Activated CD4-positive, CD25-positive, alpha-beta regulatory T cell treated with anti-CD3 and anti-CD28 coated beads, Interleukin-2, amount 50 U/mL, for 16 hours (primary cell): ENCODE data around the gene SYCP3.
"Not testable (repeated sequence)": the region's sequence is repeated elsewhere in the genome, so short reads cannot be mapped to it uniquely, and the experiment has no call there.

Experiments
- DNase-seq: peaks from one replicate; pipeline ENCODE4 v3.0.0-alpha.2; 2020; ENCODE audit warnings: low read depth, low spot score

SYCP3 gene

DNA sequence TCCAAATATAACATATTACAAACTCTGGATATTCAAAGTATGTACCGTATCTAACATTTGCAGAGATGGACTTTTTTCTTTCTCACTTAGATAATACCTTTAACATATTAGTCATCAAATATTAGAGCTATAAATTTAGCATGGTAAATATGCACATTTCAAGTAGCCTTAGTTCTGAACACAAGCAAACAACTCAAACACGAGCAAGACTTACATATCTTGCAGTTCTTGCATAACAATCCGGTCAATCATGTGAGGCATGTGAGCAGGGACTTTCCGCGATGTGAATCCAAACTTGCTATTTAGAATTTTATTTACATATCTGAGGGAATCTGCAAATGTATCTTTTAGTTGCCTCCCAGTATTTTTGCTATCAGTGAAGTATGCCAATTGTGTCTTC, 22.1 kb upstream of the SYCP3 start:
- no peak for DNase-seq

DNA sequence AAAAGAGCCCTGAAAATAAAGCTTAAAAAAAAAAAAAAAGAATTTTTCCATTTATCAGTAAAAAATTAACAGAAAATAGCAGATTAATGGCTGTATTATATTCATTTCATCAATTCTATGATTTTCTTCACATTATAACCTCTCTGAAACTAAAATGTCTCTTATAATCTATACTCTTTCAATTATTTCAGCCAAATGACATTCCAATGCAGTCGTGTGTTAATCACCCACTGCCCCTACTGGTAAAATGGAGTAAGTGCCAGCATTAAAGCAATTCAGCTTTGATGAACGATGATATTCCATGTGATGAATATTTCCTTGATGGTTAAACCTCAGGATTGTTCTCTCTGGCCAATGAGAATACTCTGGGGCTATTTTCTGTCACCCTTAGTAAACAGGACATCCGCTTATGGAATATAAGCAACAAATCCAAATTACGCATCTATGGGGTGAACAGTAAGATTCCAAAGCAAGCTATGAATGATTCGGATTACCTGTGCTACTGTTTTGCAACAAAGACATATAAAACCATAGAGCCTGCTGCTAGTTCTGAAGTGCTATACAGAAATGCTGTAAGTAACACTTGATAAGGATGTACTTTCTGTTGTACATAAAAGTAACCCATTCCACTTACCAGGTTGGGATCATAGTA, 20.3 kb upstream of the SYCP3 start:
- no peak for DNase-seq

DNA sequence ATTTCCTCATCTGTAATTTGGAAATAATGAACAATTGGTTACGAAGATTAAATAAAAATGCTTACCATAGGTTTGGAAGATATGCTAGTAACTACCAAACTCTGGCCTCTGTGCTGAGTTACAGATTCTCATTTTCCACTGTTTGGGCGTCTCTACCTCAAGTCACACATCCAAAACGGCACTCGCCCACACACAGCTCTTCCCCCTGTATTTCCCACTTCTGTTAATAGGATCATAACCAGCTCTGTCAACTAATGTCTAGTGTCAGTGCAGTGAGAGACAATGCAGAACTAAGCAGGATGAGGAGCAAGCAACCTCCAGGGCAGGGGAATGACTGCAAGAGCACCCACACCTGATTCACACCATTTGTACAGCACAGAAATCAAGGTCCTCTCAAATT, 10.9 kb upstream of the SYCP3 start:
- no peak for DNase-seq

DNA sequence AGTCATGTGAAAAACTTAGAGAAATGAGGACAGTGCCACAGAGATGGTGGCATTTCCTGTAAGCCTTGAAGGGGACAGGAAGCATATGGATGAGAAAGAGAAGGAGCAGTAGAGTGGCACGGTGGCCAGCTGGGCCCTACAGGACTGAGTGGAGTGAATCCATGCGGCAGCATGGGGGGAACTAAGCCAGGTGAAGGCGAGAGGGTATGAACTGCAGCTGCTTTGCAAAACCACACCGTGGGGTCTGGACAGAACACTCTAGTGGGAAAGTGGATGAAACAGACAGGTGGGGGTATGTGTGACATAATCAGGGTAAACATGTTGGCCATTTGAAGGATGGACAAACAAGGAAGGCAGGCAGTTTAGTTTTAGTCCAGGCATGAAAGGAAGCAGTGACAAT, 10.4 kb upstream of the SYCP3 start:
- no peak for DNase-seq

DNA sequence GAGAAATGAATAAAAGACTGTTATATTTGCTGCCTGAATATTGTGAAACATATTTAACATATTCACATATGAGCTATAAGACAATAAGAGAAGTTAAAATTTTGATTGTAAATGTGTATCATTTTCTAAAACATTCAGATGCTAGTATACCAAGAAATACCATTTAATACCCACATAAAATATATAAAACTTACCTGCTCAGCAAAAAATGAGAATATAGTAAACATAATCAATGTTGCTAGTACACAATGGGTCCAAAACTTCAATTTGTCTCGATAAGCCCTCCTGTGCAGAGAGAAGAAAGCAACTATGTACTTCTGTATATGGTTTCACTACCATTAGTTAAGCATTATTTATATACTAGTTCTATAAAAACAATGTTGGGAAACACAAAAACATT, 9.6 kb upstream of the SYCP3 start:
- no peak for DNase-seq

DNA sequence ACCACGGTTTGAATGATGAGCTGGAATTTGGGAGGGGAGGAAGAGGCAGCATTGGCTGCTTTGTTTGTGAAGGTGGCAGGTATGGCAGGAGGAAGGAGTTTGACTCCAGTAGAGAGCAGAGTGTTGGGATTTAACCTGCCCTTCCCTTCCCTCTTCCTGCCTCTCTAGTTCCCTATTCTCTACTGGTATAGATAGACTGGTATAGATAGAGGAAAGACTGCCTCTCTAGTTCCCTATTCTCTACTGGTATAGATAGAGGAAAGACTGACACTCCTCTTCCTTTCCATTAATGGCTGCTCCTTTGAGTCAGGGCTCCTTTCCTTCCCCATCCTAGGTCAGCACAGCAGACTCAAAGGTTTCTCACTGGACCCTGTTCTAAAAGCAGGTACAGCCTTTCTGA, 8.4 kb upstream of the SYCP3 start:
- no peak for DNase-seq

DNA sequence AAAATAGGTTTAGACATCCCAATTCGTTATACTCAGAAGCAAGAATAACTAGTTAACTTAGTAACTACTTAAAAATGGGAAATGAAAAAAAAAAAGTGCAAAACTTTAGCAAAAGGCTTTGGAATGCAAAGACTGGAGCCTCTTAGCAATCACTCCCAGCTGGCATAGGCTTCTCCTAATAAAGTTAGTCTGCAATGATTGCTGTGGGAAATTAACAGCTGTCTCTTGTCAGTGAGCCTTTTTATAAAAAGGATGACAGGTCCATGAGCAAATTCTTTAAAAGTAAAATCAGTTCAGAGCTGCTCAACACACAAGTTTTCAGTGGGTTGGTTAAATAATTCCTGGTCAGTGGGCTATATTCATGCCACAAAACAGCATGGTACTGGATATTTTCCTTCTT, 7.4 kb upstream of the SYCP3 start:
- no peak for DNase-seq

DNA sequence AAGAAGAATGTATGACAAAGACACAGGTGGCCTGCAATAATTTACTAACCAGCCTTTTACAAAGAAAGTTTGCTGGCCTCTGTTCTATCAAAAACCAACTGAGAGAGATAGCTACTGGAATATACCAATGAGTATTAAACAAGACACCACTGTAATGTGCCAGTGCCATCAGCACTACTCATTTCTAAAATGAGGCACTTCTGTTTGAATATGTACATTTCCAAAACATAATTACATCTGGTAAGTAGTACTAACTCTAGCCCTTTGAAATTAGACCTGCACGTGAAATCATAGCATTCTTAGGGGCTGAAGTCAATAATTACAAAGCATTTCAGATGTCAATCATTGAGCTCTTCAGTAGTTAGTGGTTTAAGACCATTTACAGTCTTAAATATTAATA, 6.9 kb upstream of the SYCP3 start:
- DNase-seq = no peak

DNA sequence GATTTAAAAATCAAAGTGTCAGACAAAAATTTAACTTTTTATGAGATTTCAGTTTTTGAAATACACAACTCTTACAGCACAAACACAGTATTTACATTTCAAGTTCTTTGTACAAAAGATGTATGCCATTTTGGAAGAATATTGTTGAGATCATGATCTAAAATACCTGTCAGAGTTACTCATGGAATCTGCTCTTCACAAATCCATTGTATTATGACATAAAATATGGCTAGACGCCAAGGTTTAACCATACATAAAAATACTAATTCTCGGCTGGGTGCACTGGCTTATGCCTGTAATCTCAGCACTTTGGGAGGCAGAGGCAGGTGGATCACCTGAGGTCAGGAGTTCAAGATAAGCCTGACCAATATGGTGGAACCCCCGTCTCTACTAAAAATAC, 6.2 kb upstream of the SYCP3 start:
- DNase-seq = no peak

DNA sequence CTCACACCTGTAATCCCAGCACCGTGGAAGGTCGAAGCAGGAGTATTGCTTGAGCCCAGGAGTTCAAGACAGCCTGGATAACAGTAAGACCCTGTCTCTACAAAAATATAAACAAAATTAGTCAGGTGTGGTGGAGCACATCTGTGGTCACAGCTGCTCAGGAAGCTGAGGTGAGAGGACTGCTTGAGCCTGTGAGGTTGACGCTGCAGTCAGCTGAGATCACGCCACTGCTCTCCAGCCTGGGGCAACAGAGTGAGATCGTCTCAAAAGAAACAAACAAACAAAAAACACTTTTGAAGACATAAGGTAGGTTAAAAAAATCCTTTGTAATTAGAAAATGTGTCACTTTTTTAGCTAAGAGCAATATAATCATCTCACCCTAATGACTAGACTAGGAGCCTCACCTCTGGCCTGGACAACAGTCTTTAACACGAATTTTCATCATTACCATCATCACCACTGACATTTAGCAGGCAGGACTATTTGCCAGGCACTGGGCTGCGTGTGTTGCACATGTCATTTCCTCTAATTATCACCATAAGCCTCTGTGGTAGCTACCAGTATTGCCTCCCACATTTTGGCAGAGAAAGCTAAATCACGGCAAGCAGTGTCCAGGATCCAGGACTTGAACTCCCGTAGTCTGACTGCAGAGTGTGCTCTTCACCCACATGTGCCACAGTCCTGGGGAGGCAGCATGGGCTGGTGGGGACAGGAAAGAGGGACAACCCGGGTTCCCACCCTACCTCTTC, 4.6 kb upstream of the SYCP3 start:
- no peak for DNase-seq

DNA sequence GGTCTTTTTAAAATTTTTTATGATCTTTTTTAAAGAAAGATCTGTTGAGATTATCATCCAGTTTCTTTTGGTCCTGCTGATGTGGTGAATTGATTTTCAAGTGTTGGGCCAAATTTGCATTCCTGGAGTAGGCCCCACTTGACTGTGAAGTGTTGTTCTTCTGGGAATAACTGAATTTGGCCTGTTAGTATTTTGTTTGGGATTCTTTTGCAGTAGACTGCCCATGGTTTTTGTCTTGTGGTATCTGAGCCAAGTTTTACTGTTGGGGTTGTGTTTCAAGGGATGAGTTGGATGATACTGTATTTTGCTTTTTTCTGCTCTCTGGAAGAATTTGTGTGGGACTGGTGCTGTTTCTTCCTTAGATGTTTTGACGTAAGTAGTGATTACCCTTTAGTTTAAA, 4.0 kb upstream of the SYCP3 start:
- DNase-seq = no peak

DNA sequence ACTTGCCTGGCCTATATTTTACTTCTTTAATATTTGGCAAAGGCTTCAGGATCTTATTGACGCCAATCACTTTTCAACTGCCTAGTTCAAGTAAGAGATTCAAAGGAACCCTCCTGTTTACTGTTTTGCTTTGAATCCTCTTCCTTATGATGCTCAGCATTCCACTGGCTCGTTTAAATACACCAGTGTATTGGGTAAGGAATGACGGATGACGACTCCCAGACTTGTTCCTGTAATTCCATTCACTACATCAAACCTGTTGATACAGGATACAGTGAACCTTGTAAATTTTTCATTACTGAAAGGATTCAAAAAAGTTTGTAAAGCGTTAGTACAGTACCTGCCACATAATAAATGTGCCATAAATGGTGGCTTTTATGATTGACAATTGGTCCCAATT, 1.7 kb upstream of the SYCP3 start:
- no peak for DNase-seq

DNA sequence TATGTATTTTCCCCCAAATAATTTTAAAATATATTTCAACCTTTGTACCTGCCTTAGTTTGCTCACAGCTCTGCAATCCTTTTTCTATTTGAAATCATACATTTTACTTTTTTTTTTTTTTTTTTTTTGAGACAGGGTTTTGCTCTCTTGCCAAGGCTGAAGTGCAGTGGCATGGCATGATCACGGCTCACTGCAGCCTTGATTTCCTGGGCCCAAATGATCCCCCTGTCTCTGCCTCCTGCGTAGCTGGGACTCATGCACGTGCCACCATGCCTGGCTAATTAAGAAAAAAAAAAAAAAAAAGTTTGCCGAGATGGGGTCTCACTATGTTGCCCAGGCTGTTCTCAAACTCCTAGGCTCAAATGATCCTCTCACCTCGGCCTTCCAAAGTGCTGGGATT, 1.3 kb upstream of the SYCP3 start:
- no peak for DNase-seq

DNA sequence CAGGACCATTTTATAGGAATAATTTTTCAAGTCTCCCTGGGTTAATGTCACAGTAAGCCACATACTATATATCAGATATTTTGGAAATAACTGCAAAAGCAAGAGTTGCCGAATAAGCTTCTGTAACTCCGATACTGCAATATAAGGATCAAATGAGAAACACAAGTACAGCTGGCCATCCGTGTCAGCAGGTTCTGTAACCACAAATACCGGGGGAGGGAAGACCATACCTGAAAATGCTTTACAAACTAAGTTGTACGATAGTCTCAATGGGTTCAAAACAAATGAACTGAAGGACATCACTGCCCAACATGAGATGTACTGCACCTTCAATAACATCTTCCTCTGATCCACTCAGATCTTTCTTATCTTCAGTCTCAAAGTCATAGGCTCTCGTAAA, 1.8 kb downstream of the SYCP3 start:
- DNase-seq = no peak

DNA sequence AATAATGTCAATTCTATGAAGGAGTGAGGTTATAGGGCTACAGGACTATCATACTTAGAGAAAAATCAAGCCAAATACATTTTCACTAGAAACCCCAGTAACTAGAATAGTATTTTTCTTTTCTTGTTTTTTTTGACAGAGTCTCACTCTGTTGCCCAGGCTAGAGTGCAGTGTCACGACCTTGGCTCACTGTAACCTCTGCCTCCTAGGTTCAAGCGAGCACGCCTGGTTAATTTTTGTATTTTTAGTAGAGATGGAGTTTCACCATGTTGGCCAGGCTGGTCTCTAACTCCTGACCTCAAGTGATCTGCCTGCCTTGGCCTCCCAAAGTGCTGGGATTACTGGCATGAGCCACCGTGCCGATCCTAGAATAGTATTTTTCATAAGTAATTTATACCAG, 4.8 kb downstream of the SYCP3 start:
- not testable (repeated sequence) for DNase-seq

DNA sequence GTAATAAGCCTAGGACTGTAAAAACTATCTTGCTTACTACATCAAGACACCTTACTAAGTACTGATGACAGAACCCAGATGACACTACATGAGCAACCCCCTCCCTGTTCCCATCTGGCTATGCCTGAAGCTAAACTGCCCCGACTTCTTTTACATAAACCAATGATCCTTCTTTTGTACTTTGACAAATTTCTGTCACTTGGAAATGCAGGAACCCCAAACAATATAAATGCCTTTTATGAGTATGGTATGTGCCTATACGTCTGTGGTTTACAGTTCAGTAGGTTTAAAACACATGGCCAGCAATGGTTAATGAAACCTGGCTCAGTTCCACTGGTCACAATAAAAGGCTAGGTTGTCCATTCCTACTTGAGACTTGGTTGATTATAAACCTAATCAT, 6.1 kb downstream of the SYCP3 start:
- no peak for DNase-seq

DNA sequence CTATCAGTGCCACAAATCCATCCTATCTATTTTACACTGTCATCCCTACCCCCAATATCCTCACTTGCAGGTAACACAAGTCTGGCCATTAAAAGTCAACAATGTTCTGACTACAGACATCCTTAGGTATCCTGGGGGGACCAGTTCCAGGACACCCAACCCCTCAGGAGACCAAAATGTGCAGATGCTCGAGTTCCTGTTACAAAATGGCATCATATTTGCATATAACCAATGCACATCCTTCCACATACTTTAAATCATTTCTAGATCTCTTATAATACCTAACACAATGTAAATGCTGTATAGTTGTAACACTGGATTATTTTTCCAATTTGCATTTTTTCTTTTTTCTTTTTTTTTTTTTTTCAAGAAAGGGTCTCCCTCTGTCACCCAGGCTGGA, 6.9 kb downstream of the SYCP3 start:
- DNase-seq = no peak

DNA sequence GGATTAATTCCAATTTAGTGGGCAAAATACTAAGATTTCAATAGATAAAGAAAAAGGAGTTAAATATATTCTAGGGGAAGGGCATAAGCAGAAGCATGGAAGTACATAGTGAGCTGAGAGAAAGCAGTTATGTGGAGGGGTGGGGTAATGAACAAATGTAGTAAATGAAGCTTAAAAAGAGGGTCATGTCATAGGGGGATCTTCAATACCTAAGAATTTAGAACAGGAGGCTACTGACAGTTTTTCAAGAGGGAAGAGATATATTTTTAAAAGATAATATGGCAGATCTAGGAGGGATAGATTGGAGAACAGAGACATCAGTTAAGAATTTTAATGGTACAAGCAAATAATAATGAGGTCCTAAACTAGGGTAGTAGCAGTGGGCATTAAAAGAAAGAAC, 9.4 kb downstream of the SYCP3 start:
- no peak for DNase-seq

DNA sequence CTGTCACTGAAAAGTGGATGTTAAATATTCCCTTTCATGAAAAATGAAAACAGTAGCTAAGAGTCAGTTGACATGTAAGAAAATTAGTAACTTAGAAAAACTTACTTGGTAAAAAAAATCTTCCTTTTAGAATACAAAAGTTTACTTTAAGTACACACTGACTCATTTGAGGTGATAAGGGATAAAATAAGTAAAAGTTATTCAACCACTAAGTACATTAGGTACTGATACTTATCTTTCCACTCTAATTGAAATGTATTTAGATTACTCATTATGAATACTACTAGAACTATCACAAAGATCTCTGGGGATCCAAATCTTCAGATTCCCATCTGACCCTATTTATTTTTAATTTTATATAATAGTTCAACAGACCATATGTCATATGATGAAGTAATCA, 12.2 kb downstream of the SYCP3 start:
- DNase-seq = no peak

DNA sequence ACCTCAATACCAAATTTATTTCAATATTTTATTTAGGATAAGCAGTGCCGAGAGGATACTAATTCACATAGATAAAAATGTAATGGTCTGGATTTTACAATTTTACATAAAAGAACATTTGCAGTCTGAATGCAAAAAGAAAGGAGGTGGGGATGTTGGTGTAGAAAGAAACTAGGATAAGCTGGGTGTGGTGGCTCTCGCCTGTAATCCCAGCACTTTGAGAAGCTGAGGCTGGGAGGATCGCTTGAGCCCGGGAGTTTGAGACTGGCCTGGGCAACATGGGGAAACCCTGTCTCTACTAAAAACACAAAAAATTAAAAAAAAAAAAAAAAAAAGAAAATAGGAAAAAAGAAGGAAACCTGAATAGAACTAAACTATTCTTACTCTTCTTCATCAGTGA, 16.9 kb downstream of the SYCP3 start:
- DNase-seq = no peak

DNA sequence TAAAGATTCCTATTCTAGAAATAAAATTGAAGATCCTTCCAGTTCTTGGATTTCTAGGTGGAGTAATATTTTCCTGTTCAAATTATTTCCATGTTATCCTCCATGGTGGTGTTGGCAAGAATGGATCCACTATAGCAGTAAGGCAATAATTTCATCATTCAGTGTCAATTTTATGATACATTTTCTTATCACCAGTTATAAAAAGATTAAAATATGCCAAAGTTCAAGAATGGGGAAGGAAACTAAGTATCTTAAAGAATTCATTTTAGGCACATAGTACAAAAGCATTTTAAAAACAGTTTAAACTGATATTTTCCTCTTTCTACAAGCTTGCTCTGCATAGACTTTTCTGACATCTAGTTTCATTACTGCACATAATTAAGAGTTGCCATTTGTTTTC, 19.1 kb downstream of the SYCP3 start:
- DNase-seq = no peak

DNA sequence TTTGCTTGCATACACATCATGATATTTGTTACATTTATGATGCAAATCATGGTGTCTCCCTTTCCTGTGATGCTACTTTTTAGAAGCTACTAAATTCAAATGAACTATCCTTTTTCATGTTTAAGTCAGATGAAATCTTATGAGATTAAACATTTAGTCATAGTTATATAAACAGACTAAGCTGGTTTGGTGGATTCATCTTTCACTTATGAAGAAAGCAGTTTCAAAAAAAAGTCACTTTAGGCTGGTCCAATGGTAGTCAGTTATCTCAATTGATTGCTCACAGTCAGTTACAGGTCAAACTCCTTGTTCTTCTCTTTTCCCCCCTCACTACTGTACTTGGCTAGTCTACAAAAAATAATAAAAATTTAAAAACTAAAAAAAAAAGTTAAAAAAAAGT, 19.7 kb downstream of the SYCP3 start:
- DNase-seq = no peak

DNA sequence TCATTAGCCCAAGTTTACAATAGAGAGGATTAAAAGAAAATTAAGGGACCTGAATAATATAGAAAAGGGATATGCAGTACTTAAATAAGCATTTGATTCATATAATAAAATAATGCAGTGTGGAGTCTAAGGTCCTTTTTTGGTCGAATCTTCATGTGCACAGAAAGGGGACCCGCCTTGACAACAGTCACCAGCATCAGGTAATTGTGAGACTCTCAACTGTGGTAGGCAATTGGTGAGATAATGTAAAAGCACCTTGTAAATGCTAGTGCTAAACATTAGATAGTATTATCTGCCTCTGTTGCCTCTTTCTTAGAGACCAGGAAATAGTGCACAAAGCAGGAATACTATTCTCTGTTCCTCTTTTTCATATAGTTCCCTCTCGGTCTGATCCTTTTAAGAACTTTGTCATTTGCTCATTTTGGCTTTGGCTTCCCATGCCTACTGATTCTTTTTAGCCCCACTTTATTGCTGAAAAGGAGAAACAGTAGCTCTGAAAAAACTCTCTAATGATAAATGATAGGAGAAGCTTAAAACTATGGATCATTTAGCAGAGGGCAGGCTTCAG, 24.3 kb downstream of the SYCP3 start:
- no peak for DNase-seq
